Ovary (tissue), 3 donors: Measurements from ENCODE around the gene KMO.

Experiments used
- CTCF ChIP-seq, 3 donors: fragments of 450-650 bp in 2 of 3; fragments of 200-600 bp in 1 of 3; IDR thresholded peaks; one replicate each; pipeline versions ENCODE4 v1.5.1 to v1.8.0; 2016 to 2022; ENCODE audit warnings: antibody characterized with exemption in 3 of 3, mild to moderate bottlenecking in 1 of 3
- POLR2A ChIP-seq: fragments of 450-650 bp; IDR thresholded peaks from one replicate; pipeline ENCODE4 v1.6.1; 2017; ENCODE audit warnings: antibody characterized with exemption, mild to moderate bottlenecking, moderate library complexity
- donor health status: DM: no; HTN: no; CAD: no.

- no peak for TF ChIP-seq CTCF (IDR thresholded peaks at IDR 0.05)
- no peak for TF ChIP-seq POLR2A
Observed at GRCh38 chr1:241637046-241637590, 104.9 kb downstream of the KMO start.
